Fibroblast of the conjunctiva (primary cell): ENCODE data around the gene P2RX3.

Source experiments
- DNase-seq: peaks from one replicate; pipeline ENCODE4 v3.0.0-alpha.2; 2010; ENCODE audit warnings: low read depth

The P2RX3 gene

GRCh38 chr11:57373146-57373545, 35.0 kb downstream of the P2RX3 start:
- no peak for DNase-seq

GRCh38 chr11:57374966-57375365, 36.8 kb downstream of the P2RX3 start:
- DNase-seq = no peak

GRCh38 chr11:57375490-57375889, 37.3 kb downstream of the P2RX3 start:
- DNase-seq = no peak

GRCh38 chr11:57376095-57377090, 38.2 kb downstream of the P2RX3 start:
- no peak for DNase-seq

GRCh38 chr11:57377107-57377506, 39.0 kb downstream of the P2RX3 start:
- DNase-seq = no peak

- DNase-seq = no peak
These were observed 40.0 kb downstream of the P2RX3 start for GRCh38 chr11:57378186-57378585.

- no peak for DNase-seq
These were observed 41.6 kb downstream of the P2RX3 start for GRCh38 chr11:57379732-57380131.

- DNase-seq = no peak
These were observed 42.8 kb downstream of the P2RX3 start, which contains the start of gene PRG3 for GRCh38 chr11:57380975-57381374. PRG3 (minus strand) TSS chr11:57381150; CDS start chr11:57380708, 442 bp downstream.

GRCh38 chr11:57386178-57386940, 48.2 kb downstream of the P2RX3 start:
- DNase-seq = no peak

GRCh38 chr11:57387289-57388030, 49.3 kb downstream of the P2RX3 start:
- DNase-seq = no peak

GRCh38 chr11:57390535-57390934, 52.4 kb downstream of the P2RX3 start, which contains the start of gene PRG2:
PRG2 (minus strand) TSS chr11:57390650; CDS start chr11:57389944, 706 bp downstream.
- no peak for DNase-seq

- DNase-seq = no peak
These were observed 53.0 kb downstream of the P2RX3 start for GRCh38 chr11:57391111-57391510.

GRCh38 chr11:57391539-57391938, 53.4 kb downstream of the P2RX3 start:
- DNase-seq = no peak

- no peak for DNase-seq
These were observed 54.1 kb downstream of the P2RX3 start for GRCh38 chr11:57392066-57392762.

GRCh38 chr11:57392763-57393105, 54.6 kb downstream of the P2RX3 start:
- DNase-seq = no peak

- no peak for DNase-seq
These were observed 56.2 kb downstream of the P2RX3 start for GRCh38 chr11:57394203-57394965.

- DNase-seq = no peak
These were observed 57.9 kb downstream of the P2RX3 start for GRCh38 chr11:57395905-57396623.

GRCh38 chr11:57396744-57397143, 58.6 kb downstream of the P2RX3 start:
- no peak for DNase-seq

GRCh38 chr11:57397394-57397990, 59.3 kb downstream of the P2RX3 start:
- no peak for DNase-seq

GRCh38 chr11:57399221-57399620, 61.1 kb downstream of the P2RX3 start:
- DNase-seq = no peak
